ENCODE data around the gene ADORA1.

The ADORA1 gene

DNA sequence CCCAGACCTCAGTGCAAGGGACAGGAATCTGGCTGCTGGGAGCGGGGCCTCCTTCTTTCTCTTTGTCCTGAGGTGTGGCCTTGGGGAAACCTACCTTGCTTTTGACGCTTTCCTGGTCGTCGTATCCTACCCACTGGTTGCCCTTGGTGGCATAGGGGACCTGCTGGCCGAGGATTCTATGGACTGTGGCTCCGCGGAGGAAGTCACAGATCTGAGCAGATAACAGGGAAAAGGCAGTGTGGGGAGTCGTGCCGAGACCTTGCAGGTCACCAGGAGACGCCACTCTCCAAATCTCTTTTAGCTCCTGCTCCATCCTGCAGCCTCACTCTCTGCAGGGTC is 52.1 kb downstream of the ADORA1 start:
- TF ChIP-seq, protein P1, sequence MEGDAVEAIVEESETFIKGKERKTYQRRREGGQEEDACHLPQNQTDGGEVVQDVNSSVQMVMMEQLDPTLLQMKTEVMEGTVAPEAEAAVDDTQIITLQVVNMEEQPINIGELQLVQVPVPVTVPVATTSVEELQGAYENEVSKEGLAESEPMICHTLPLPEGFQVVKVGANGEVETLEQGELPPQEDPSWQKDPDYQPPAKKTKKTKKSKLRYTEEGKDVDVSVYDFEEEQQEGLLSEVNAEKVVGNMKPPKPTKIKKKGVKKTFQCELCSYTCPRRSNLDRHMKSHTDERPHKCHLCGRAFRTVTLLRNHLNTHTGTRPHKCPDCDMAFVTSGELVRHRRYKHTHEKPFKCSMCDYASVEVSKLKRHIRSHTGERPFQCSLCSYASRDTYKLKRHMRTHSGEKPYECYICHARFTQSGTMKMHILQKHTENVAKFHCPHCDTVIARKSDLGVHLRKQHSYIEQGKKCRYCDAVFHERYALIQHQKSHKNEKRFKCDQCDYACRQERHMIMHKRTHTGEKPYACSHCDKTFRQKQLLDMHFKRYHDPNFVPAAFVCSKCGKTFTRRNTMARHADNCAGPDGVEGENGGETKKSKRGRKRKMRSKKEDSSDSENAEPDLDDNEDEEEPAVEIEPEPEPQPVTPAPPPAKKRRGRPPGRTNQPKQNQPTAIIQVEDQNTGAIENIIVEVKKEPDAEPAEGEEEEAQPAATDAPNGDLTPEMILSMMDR (IDR thresholded peaks at IDR 0.05; ENCODE audit: borderline replicate concordance, extremely low read depth, low read length, poor library complexity, severe bottlenecking) = no peak
- no peak for TF ChIP-seq EZH2 (IDR thresholded peaks at IDR 0.05; ENCODE audit: borderline replicate concordance, low read depth, low read length, severe bottlenecking)
- ATAC-seq (ENCODE audit: insufficient read depth, low read depth) = no peak
- H3K4me2 ChIP-seq (ENCODE audit: insufficient read depth, low read length) = no peak overlapping the region

DNA sequence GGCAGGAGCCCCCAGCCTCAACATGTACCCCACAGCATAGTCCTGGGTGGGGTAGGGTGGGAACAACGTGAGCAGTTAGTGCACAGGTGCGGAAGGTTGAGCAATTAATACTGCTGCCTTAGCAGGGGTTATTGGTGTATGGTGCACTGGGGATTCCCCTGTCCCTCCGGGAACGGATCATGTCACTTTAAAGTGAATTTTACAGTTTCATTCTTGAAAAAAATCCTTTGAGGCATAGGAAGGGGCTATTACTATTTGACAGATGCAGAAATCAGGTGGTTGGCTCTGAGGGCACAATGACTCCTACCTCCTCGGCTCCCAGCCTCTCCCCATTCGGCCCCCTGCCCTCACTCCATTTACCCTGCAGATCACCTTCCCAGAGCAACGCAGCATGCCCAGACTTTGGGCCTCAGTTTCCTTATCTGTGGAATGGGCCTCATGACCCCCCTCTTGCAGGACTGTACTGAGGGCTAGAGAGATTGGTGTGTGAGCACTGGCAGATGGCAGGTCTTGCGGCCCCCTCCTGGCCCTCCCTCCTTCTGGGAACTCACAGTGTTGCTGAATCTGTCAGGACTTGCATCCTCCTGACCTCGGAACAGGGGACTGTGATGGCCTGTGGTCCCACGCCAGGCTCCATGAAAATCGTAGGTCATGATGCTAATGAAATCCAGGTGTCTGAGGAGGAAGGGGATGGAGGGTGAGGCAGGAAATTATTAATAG is 53.2 kb downstream of the ADORA1 start:
- H3K36me3 ChIP-seq (ENCODE audit: insufficient read depth, low read length) = no peaks in the 10 kb centered on the region
- H3K4me3 ChIP-seq (ENCODE audit: low read depth in 1 of 2, low read length in 2 of 2) = no peak overlapping the region
- no peaks in the 10 kb centered on the region for H3K9me3 ChIP-seq (ENCODE audit: insufficient read depth, low read length, severe bottlenecking)
- H3K27ac ChIP-seq (ENCODE audit: low read length) = no peak overlapping the region
- H3K27me3 ChIP-seq (ENCODE audit: insufficient read depth, low read length, poor library complexity) = peaks cover 21% of the 10 kb centered on the region
- ATAC-seq (ENCODE audit: insufficient read depth, low read depth) = no peak
- H2AFZ ChIP-seq (ENCODE audit: low read depth, low read length) = no peak overlapping the region
- H3K9ac ChIP-seq (ENCODE audit: low read depth, low read length) = no peak overlapping the region
- no peaks in the 10 kb centered on the region for H3K79me2 ChIP-seq (ENCODE audit: insufficient read depth, low read length)
- H4K20me1 ChIP-seq (ENCODE audit: insufficient read depth, low read length) = peaks cover 7% of the 10 kb centered on the region; the same call in 1 of the 2 replicates
- no peak for DNase-seq
- no peaks in the 10 kb centered on the region for H3K4me1 ChIP-seq (ENCODE audit: insufficient read depth, low read length)
- no peak overlapping the region for H3K4me2 ChIP-seq (ENCODE audit: insufficient read depth, low read length)
- TF ChIP-seq, protein P1 (IDR thresholded peaks at IDR 0.05; ENCODE audit: borderline replicate concordance, extremely low read depth, low read length, poor library complexity, severe bottlenecking) = no peak
- no peak for TF ChIP-seq EZH2 (IDR thresholded peaks at IDR 0.05; ENCODE audit: borderline replicate concordance, low read depth, low read length, severe bottlenecking)

More for the DNA sequence above, 52.1 kb downstream of the ADORA1 start:
- Histone ChIP-seq H3K36me3 (ENCODE audit: insufficient read depth, low read length) (no peaks in the 10 kb centered on the region), H3K9me3 (ENCODE audit: insufficient read depth, low read length, severe bottlenecking) (no peaks in the 10 kb centered on the region), H3K9ac (ENCODE audit: low read depth, low read length) (no peak overlapping the region), H3K4me3 (ENCODE audit: low read depth in 1 of 2, low read length in 2 of 2) (no peak overlapping the region), H4K20me1 (ENCODE audit: insufficient read depth, low read length) (peaks cover 7% of the 10 kb centered on the region; the same call in 1 of the 2 replicates), H2AFZ (ENCODE audit: low read depth, low read length) (no peak overlapping the region), H3K4me1 (ENCODE audit: insufficient read depth, low read length) (no peaks in the 10 kb centered on the region), H3K27me3 (ENCODE audit: insufficient read depth, low read length, poor library complexity) (peaks cover 15% of the 10 kb centered on the region), H3K27ac (ENCODE audit: low read length) (no peak overlapping the region), H3K79me2 (ENCODE audit: insufficient read depth, low read length) (no peaks in the 10 kb centered on the region)
- DNase-seq = no peak

DNA sequence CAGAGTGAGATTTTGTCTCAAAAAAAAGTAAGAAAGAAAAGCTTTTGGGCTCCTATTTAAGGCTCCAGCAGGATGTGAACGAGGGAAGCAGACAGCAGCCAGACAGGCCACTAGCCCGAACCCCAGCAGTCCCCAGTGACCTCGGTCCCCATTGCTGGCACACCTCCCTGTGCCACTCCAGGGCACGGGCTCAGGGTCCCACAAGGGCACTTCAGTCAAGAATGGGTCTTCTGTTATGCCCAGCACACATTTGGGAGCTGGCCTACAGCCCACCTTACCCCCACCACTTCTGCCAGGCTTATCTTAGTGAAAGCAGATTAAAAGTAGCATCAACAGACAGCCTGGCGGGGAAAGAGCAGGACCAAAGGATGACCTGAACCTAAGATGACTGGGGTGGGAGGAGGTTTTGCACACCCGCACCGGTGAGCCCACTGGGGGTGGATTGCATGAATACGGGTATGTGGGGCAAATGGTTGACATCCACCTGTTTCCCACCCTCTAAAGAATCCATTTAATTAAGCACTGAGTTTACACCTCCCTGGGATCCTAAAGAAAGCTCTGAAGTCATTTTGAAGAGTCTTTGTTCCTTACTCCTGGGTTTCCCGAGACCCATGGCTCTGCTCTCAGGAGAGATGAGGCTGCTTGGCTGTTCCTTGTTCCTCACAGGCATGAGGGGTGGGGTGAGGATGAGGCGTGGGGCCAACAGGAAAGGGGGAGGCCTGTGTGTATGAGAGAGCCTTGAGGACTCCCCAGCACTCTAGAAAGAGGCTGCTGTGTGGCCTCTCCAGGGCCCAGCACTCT is 54.3 kb downstream of the ADORA1 start:
- DNase-seq (no peak), ATAC-seq (ENCODE audit: insufficient read depth, low read depth) (no peak)
- H3K27ac ChIP-seq (ENCODE audit: low read length) = no peak overlapping the region
- H3K4me1 ChIP-seq (ENCODE audit: insufficient read depth, low read length) = no peaks in the 10 kb centered on the region
- H3K9ac ChIP-seq (ENCODE audit: low read depth, low read length) = no peak overlapping the region
- no peak overlapping the region for H3K4me2 ChIP-seq (ENCODE audit: insufficient read depth, low read length)
- H3K79me2 ChIP-seq (ENCODE audit: insufficient read depth, low read length) = no peaks in the 10 kb centered on the region
- no peaks in the 10 kb centered on the region for H3K36me3 ChIP-seq (ENCODE audit: insufficient read depth, low read length)
- no peaks in the 10 kb centered on the region for H3K9me3 ChIP-seq (ENCODE audit: insufficient read depth, low read length, severe bottlenecking)
- H3K4me3 ChIP-seq (ENCODE audit: low read depth in 1 of 2, low read length in 2 of 2) = no peak overlapping the region
- H3K27me3 ChIP-seq (ENCODE audit: insufficient read depth, low read length, poor library complexity) = peaks cover 24% of the 10 kb centered on the region
- no peak for TF ChIP-seq EZH2 (IDR thresholded peaks at IDR 0.05; ENCODE audit: borderline replicate concordance, low read depth, low read length, severe bottlenecking)
- TF ChIP-seq, protein P1 (IDR thresholded peaks at IDR 0.05; ENCODE audit: borderline replicate concordance, extremely low read depth, low read length, poor library complexity, severe bottlenecking) = no peak
- peaks cover 7% of the 10 kb centered on the region; the same call in 1 of the 2 replicates for H4K20me1 ChIP-seq (ENCODE audit: insufficient read depth, low read length)
- no peak overlapping the region for H2AFZ ChIP-seq (ENCODE audit: low read depth, low read length)
